B cell (primary cell): Measurements from ENCODE around the gene PARD3B. TPM values are rescaled to one million over a fixed set of nuclear protein-coding genes. Genes with fewer than 3 reads are reported as not detected.

Experiments
- ATAC-seq: fragments of 200-7000 bp; cut with Tn5 transposase; one replicate; pipeline ENCODE4 v1.10.0; 2021; ENCODE audit warnings: low read depth, mild to moderate bottlenecking, moderate number of reproducible peaks, moderate library complexity
- CTCF ChIA-PET: fragments of 350-600 bp; sonication (Branson Sonifier 250); formaldehyde crosslinking; loops from one replicate; lab custom pipeline; 2021; ENCODE audit warnings: antibody characterized with exemption, inconsistent platforms; lab: Charles Lee
- POLR2A ChIA-PET: fragments of 350-600 bp; sonication (Branson Sonifier 250); formaldehyde crosslinking; loops from one replicate; lab custom pipeline; 2021; ENCODE audit warnings: antibody characterized with exemption; lab: Charles Lee
- DNase-seq: peaks from one replicate; pipeline ENCODE4 v3.0.0; 2013
- H2AFZ ChIP-seq: 2 replicates; pipeline ENCODE4 v1.6.1; 2012; ENCODE audit warnings: mild to moderate bottlenecking, low read depth, low read length; ENCODE audit not compliant: insufficient read depth, poor library complexity, severe bottlenecking
- H3K27ac ChIP-seq, 2 donors: 1 replicate in 1 of 2; 2 replicates in 1 of 2; pipeline ENCODE4 v1.5.1; 2012 to 2013; ENCODE audit warnings: low read length in 2 of 2, mild to moderate bottlenecking in 2 of 2, moderate library complexity in 1 of 2
- H3K27me3 ChIP-seq, 4 experiments: fragments of 200-600 bp in 1 of 4; sonication (generic) in 1 of 4; replicated peaks in 1 of 4; 1 replicate in 2 of 4; 2 replicates in 2 of 4; pipeline versions ENCODE4 v1.6.1 to v1.7.0; 2013 to 2016; ENCODE audit warnings: low read length in 3 of 4, mild to moderate bottlenecking in 2 of 4, mixed read lengths in 1 of 4, moderate library complexity in 1 of 4; ENCODE audit not compliant: insufficient read depth in 4 of 4, control insufficient read depth in 3 of 4; ENCODE audit errors: control extremely low read depth in 1 of 4
- H3K36me3 ChIP-seq, 2 experiments: replicated peaks in 1 of 2; 1 replicate in 1 of 2; 2 replicates in 1 of 2; pipeline versions ENCODE4 v1.6.1 to v1.7.1; 2013; ENCODE audit warnings: low read length in 1 of 2; ENCODE audit not compliant: insufficient read depth in 2 of 2, control insufficient read depth in 1 of 2; ENCODE audit errors: control extremely low read depth in 1 of 2, extremely low read depth in 1 of 2
- H3K4me1 ChIP-seq, 2 donors: fragments of 200-600 bp in 1 of 2; sonication (generic) in 1 of 2; 1 replicate in 1 of 2; 2 replicates in 1 of 2; pipeline versions ENCODE4 v1.5.1 to v1.6.1; 2013 to 2017; ENCODE audit warnings: low read length in 2 of 2; ENCODE audit not compliant: control insufficient read depth in 2 of 2, insufficient read depth in 2 of 2
- H3K4me2 ChIP-seq: replicated peaks from 2 replicates; pipeline ENCODE3; 2012; ENCODE audit warnings: mild to moderate bottlenecking, low read depth, low read length; ENCODE audit not compliant: poor library complexity, severe bottlenecking
- H3K4me3 ChIP-seq, 5 experiments: fragments of 200-600 bp in 1 of 5; sonication (generic) in 1 of 5; 1 replicate in 3 of 5; 2 replicates in 2 of 5; pipeline versions ENCODE4 v1.5.1 to v1.7.0; 2011 to 2016; ENCODE audit warnings: low read length in 4 of 5, mild to moderate bottlenecking in 4 of 5, low read depth in 2 of 5, control low read depth in 1 of 5, moderate library complexity in 1 of 5; ENCODE audit not compliant: insufficient read depth in 1 of 5; ENCODE audit errors: control extremely low read depth in 1 of 5, extremely low read depth in 1 of 5
- H3K79me2 ChIP-seq: fragments of 200-600 bp; sonication (generic); one replicate; pipeline ENCODE4 v1.6.0; 2016; ENCODE audit warnings: low read length; ENCODE audit not compliant: control insufficient read depth, insufficient read depth
- H3K9ac ChIP-seq: fragments of 200-600 bp; sonication (generic); 2 replicates; pipeline ENCODE4 v1.6.1; 2017; ENCODE audit warnings: mild to moderate bottlenecking, low read length, moderate library complexity
- H3K9me3 ChIP-seq, 3 donors: one replicate each; pipeline versions ENCODE4 v1.6.1 to v1.7.1; 2013; ENCODE audit warnings: low read length in 2 of 3; ENCODE audit not compliant: control insufficient read depth in 2 of 3, insufficient read depth in 1 of 3; ENCODE audit errors: control extremely low read depth in 1 of 3
- H4K20me1 ChIP-seq: 2 replicates; pipeline ENCODE4 v1.6.0; 2012; ENCODE audit warnings: mild to moderate bottlenecking, low read length; ENCODE audit not compliant: insufficient read depth, control insufficient read depth, poor library complexity, severe bottlenecking
- H3K27ac Mint-ChIP-seq: one replicate; pipeline ENCODE4 v1.8.0; 2021; ENCODE audit warnings: mixed read lengths
- H3K27me3 Mint-ChIP-seq: one replicate; pipeline ENCODE4 v1.8.0; 2021; ENCODE audit warnings: mixed read lengths
- H3K4me1 Mint-ChIP-seq: one replicate; pipeline ENCODE4 v1.8.0; 2021; ENCODE audit warnings: mixed read lengths
- H3K4me3 Mint-ChIP-seq: one replicate; pipeline ENCODE4 v1.8.0; 2021; ENCODE audit warnings: mixed read lengths
- H3K9me3 Mint-ChIP-seq: one replicate; pipeline ENCODE4 v1.8.0; 2022; ENCODE audit warnings: mixed read lengths; ENCODE audit not compliant: insufficient read depth
- CTCF ChIP-seq: fragments of 200-600 bp; IDR thresholded peaks from one replicate; pipeline ENCODE4 v1.8.0; 2022; ENCODE audit warnings: antibody characterized with exemption, mild to moderate bottlenecking
- EZH2 ChIP-seq: IDR thresholded peaks from 2 replicates; pipeline ENCODE4 v1.6.1; 2012; ENCODE audit warnings: borderline replicate concordance, low read depth, mild to moderate bottlenecking, moderate library complexity, low read length; ENCODE audit not compliant: insufficient read depth, poor library complexity, severe bottlenecking
- WGBS: methylation state at CpG from one replicate; pipeline ENCODE4 v1.1.5; 2013; ENCODE audit warnings: missing lambda C conversion rate; ENCODE audit not compliant: insufficient coverage; 5-methylcytosine and 5-hydroxymethylcytosine counted together
- intact Hi-C: fragments of 100-400 bp; cut with micrococcal nuclease; formaldehyde crosslinking; loops from one replicate; pipeline ENCODE4 v1.10.0; 2022
- polyA plus RNA-seq: library from polyadenylated mRNA; depleted of rRNA; stranded (reverse); fragments of >200 nt; gene quantifications from 2 replicates; pipeline ENCODE4 v1.2.3, GENCODE V29; 2012
- total RNA-seq, 2 donors: library from RNA; stranded (reverse); fragments of 120-200 nt in 1 of 2; gene quantifications; 1 replicate in 1 of 2; 2 replicates in 1 of 2; pipeline versions ENCODE4 v1.2.3 to v1.2.4, GENCODE V29; 2013 to 2022

PARD3B gene
- total and polyA plus RNA-seq, 2 donors (not counting 1 experiment from before 2014, with no cell fraction given): not detected

GRCh38 chr2:205435970-205436369, 890.7 kb downstream of the PARD3B start:
- H3K4me1 ChIP-seq: no peaks in the 10 kb centered on the region
- DNase-seq: no peak
- Mint-ChIP-seq H3K4me3 (no peak overlapping the region), H3K9me3 (no peaks in the 10 kb centered on the region), H3K27me3 (no peaks in the 10 kb centered on the region), H3K27ac (no peak overlapping the region), H3K4me1 (no peaks in the 10 kb centered on the region)
- H4K20me1 ChIP-seq: no peaks in the 10 kb centered on the region
- WGBS: 100% methylated on average over 2 of the region's 4 CpGs
- CTCF ChIA-PET: no interaction called here
- H3K9me3 ChIP-seq: no peaks in the 10 kb centered on the region
- ATAC-seq: no peak
- no peaks in the 10 kb centered on the region for H3K27me3 ChIP-seq
- H3K27ac ChIP-seq: no peak overlapping the region
- POLR2A ChIA-PET: no interaction called here
- H3K4me3 ChIP-seq: no peak overlapping the region
- H2AFZ ChIP-seq: no peak overlapping the region
- no peak overlapping the region for H3K4me2 ChIP-seq
- H3K79me2 ChIP-seq: no peaks in the 10 kb centered on the region
- intact Hi-C loops: no loop called here
- no peaks in the 10 kb centered on the region for H3K36me3 ChIP-seq
- no peak overlapping the region for H3K9ac ChIP-seq
- TF ChIP-seq EZH2: no peak
- TF ChIP-seq CTCF: no peak

- DNase-seq: no peak
- H3K27ac Mint-ChIP-seq: no peak overlapping the region
- Histone ChIP-seq H3K27ac (no peak overlapping the region), H3K9me3 (no peaks in the 10 kb centered on the region), H4K20me1 (no peaks in the 10 kb centered on the region), H3K9ac (no peak overlapping the region), H3K27me3 (peaks cover 0 to 2% (median 0%) of the 10 kb centered on the region in 4 experiments), H3K36me3 (no peaks in the 10 kb centered on the region), H3K4me1 (no peaks in the 10 kb centered on the region), H2AFZ (no peak overlapping the region), H3K4me2 (no peak overlapping the region), H3K4me3 (no peak overlapping the region), H3K79me2 (no peaks in the 10 kb centered on the region)
- TF ChIP-seq CTCF (no peak), EZH2 (no peak)
- no peak overlapping the region for H3K4me3 Mint-ChIP-seq
- H3K9me3 Mint-ChIP-seq: no peaks in the 10 kb centered on the region
- no CpG with 5 or more reads among the region's 2 CpGs for WGBS
- intact Hi-C loops: no loop called here
- POLR2A ChIA-PET: no interaction called here
- no peak for ATAC-seq
- H3K27me3 Mint-ChIP-seq: no peaks in the 10 kb centered on the region
- H3K4me1 Mint-ChIP-seq: no peaks in the 10 kb centered on the region
- CTCF ChIA-PET: no interaction called here
Measured at GRCh38 chr2:205438241-205438640, 893.0 kb downstream of the PARD3B start.
